GM19467 (cell line): Measurements from ENCODE around the gene SETMAR.
A peak's percentile ranks its signal among the peaks of the same experiment; 100 is the strongest.
"Not testable (repeated sequence)": the region's sequence is repeated elsewhere in the genome, so short reads cannot be mapped to it uniquely, and the experiment has no call there.

ENCODE experiments used
- ATAC-seq: cut with Tn5 transposase; IDR thresholded peaks from one replicate; pipeline ENCODE4 v1.9.1; 2021; ENCODE audit warnings: mild to moderate bottlenecking, moderate library complexity; ENCODE audit not compliant: unreplicated experiment

The SETMAR gene

DNA sequence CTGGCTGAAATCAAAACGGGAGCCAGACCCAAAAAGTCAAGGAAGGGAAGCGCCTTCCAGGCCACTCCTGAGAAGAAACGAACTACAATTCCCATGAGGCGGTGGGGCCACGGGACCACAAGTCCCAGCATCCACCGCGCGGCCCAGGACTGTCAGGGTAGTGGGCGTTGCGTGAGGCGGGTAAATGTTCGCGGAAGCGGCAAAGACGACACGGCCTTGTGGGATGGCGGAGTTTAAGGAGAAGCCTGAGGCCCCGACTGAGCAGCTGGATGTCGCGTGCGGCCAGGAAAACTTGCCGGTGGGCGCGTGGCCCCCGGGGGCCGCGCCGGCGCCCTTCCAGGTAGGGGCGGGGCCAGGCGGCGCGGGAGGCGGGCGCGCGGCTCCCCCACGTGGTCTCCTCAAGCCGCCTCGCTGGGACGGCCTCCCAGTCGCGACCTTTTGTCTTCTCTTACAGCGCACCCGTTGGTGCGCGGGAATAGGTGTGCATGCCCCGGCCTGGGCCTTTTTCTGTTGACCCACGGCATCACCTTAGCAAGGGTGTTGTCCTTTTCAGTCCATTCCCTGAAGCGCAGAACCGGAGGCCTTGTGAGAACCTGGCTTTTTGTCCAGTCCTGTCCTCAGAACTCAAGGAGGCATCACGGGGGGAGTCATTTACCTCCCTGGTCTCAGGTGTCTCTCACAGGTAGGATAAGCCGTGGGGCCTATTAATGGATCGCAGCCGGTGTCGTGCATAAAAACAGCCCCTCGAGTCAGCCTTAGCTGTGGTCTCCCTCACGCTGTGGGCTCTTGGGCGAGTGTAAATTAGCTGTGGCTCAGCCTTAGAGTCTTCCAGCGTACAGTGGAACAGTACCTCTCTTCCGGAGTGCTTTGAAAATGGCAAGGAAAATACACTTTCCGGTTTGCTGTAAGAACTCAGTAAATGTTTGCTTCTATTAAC lies at the start of gene SETMAR:
SETMAR (plus strand) TSS at position 183 of the 937 bp plus-strand sequence; CDS start at position 185, 2 bp downstream.
- peak; percentile 98 for ATAC-seq

DNA sequence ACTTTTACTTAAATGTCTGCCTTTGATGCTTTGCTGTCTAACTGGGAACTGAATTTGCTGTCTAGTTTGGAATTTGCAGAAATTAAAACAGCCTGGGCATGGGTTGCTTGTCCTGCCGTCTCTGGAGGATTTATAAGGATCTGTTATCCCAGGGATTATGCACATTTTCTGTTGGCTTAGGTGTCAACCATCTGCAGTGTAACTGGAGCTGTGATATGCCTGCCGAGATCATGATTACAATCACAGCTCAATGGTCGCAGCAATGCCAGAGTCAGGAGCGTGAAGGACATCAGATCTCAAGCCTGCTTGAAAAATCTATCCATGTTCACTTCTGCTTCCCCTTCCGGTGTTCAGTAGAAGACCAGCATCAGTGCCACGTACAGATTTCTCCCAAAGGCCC lies 41.8 kb upstream of the SETMAR start:
- no peak for ATAC-seq

DNA sequence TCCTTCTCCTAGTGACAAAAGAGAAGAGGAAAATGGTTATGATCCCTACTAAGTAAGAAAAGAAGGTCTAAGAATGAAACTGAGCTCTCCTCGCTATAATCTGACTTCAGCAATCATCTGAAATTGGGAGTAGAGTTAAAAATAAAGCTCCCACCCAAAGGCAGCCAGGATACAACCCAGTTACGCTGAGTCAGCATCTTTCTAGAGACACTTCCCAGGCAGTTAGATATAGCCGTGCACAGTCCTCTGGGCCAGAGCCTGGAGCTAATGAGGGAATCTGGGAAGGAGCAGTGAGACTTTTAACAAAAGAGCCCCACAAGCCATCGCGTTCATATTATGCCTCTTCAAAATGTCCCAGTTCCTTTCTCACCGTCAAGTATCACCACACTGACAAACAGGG lies 39.1 kb upstream of the SETMAR start:
- no peak for ATAC-seq

GRCh38 chr3:4270720-4271119 lies 32.4 kb upstream of the SETMAR start:
- no peak for ATAC-seq

- no peak for ATAC-seq
Observed at GRCh38 chr3:4271834-4272233, 31.3 kb upstream of the SETMAR start.

DNA sequence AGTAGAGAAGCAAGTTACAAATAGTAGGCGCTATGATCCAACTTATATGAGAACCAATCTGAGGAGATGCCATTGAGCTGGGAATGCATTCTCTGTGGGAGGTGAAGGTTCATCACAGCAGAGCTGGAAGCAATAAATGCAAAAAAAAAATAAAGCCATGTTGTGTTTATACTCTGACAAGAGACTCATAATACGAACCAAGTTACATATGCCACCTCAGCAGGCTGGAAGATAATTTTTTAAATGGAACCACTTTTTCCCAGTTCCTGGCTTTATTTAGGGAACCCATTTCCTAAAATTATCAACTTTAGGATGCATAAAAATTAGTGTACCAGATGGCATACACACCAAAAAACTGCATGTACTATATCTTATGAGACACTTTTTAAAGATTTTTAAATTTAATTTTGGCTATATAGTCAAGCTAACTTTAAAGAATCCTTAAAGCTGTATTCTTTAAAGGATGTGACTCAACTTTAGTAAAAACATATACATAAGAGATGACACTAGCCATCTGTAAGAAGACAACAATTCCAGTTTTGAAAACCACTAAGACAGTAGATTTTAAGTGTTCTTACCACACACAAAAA lies 23.6 kb upstream of the SETMAR start:
- no peak for ATAC-seq

DNA sequence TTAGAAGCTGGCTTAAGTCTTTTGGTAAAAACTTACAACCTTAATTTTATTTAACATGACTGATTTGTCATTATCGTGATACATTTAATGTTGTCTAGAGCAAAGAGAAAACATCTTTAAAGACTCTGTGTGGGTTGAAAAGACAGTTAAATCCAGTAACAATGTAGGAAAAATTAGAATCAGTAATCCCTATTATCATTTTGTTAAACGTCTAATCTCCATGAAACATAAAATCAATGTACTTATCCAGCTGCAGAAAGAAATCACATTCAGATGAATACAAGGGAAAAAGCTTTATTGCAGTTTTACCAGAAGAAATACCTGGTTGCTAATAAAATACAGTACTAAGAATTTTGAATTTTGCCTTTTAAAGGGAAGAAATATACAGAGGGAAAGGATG lies 21.2 kb upstream of the SETMAR start:
- no peak for ATAC-seq

DNA sequence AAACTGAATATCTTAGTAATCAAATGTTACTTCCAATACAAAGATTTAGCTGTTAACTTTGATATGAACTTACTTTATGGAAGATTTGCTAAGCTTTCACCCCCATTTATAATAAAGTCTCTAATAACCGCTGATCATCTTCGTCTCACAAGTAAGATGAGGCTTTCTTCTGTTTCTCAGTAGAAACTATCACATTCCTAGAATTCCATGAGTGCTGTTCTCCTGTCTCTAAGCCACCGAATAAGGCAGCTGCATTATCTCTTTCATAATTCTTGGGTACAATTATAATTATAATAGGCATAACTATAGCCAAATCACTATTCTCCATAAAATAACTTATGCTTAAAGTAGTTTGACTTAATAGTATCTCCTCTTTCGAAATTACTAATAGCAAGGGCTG lies 18.3 kb upstream of the SETMAR start:
- no peak for ATAC-seq

GRCh38 chr3:4289044-4289443 lies 14.1 kb upstream of the SETMAR start:
- no peak for ATAC-seq

DNA sequence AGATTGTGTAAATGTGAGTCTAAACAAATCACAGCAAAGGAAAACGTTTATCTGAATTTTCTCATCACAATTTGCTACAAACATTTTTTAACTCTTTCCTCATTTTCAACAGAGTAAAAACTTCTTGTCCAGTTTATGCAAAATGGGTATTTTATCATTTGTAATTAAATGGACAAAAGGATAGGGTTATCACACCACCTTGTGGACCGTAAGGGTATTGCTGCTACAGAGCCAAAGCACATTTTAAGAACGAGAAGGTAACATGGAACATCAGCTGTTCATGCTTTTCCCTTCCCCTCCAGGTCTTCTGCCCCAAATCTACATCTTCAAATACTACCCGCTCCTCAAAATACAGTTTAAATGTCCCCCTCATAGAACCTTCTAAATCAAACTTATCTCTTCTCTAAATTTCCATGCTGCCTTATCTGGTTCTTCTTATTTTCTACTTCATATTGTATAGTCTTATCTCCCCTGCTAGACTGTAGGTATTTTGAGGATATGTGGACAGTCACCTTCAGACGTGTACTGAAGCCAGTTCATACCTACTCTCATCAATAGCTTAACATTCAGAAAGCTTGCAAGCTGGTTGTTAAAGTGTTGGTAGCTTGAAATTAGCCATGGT lies 12.8 kb upstream of the SETMAR start:
- ATAC-seq = peak; percentile 71

- ATAC-seq = no peak
Observed at GRCh38 chr3:4292301-4292700, 10.9 kb upstream of the SETMAR start.

GRCh38 chr3:4294616-4295327 lies 8.4 kb upstream of the SETMAR start:
- ATAC-seq = no peak

DNA sequence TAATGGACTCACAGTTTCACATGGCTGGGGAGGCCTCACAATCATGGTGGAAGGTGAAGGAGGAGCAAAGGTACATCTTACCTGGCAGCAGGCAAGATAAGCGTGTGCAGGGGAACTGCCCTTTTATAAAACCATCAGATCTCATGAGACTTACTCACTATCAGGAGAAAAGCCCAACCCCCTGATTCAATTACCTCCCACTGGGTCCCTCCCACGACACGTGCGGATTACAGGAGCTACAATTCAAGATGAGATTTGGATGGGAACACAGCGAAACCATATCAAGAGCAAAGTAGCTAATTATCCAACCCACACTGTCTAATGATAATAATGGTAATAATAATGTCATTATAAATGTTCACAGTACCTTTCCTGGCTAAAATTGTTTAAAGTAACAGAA lies 6.7 kb upstream of the SETMAR start:
- ATAC-seq = not testable (repeated sequence)

DNA sequence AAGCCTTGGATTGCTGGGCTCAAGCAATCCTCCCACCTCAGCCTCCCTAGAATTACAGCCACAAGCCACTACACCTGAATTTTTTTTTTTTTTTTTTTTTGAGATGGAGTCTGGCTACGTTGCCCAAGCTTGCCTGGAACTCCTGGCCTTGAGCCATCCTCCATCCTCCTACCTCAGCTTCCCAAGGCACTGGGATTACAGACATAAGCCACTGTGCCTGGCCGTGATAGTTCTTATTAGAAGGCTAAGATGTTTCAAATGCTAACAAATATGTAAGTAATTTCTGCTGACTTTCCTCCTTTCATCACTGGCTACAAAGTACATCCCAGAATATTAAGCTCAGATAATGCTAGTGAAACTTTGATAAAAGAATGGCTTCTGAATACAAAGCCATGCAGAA lies 5.7 kb upstream of the SETMAR start:
- ATAC-seq = no peak

GRCh38 chr3:4302747-4303146 lies 422 bp upstream of the SETMAR start:
- no peak for ATAC-seq

- not testable (repeated sequence) for ATAC-seq
Observed at GRCh38 chr3:4305210-4305609, 2.0 kb downstream of the SETMAR start.

GRCh38 chr3:4306091-4306490 lies 2.9 kb downstream of the SETMAR start:
- ATAC-seq = no peak

GRCh38 chr3:4306860-4307259 lies 3.7 kb downstream of the SETMAR start:
- ATAC-seq = no peak

DNA sequence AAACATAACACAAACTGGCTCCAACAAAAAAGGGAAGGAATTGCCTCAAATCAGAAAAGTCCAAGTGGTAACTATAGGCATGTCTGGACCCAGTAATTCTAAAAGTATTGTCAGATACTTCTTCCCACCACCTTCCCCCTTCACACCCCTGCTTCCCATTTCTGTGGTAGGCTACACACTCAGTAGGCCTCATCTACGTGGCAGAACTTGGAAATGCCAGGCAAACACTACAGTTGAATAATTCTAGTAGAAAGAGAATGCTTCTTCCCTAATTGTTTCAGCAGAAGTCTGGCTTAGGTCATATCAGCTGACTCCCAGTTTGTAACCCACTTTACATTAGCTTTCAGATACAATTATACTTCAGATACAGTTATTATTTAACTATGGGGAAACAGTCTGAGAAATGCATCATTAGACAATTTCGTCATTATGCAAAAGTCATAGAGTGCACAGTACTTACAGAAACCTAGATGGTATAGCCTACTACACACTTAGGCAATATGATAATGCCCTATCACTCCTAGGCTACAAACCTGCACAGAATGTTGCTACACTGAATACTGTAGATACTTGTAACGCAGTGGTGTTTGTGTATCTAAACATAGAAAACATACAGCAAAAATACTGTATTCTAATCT lies 6.4 kb downstream of the SETMAR start:
- ATAC-seq = no peak

- ATAC-seq = no peak
Observed at GRCh38 chr3:4310971-4311370, 7.8 kb downstream of the SETMAR start.

DNA sequence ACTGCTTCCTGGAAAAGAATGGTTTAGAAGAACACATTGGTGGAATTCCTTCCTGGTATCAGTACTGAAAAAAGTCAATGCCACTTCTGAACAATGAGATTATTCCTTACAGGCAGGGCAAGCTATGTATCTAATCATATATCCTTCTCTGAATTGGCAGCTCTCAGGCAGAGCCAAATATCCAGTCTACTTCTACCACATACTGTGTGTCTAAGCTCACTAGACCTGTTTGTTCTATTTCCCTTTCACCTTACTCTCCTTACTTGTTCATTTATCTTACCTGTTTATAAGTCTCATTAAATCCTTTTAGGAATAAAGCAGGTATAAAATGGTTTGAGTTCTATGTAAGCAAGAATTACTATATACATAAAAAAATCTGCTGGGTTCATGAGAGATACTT lies 8.3 kb downstream of the SETMAR start:
- no peak for ATAC-seq
